Measurements from ENCODE around the gene KLF6.

The KLF6 gene

DNA sequence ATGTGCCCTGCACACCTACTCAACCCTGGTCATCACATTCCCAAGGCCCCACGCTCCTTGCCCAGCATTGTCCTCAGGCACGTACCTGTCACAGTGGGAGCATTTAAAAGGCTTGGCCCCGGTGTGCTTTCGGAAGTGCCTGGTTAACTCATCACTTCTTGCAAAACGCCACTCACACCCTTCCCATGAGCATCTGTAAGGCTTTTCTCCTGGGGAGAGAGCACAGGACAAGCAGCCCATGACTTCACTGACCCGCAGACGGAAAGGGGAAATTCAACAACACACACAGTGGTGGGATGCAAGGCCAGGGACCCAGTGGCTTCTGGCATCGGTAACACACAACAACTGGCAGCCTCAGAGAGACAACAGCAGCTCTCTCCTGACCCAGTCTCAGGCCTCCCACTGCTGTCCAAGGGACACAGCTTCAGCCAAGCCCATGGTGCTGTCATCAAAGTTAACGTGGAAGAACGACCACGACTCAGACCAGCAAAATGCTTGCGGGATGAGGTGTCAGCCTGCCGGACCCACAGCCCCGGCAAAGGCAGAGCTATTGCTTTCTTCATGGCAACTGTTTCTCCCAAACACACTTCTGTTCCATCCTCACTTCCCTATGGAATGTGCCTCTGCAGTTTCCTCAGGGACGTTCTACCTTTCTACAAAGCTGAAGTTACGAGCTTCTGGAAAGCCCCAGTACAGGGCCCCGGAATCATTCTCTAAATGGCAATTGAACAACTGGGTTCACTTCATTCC is 4.8 kb downstream of the KLF6 start:
- TF ChIP-seq, protein P1, sequence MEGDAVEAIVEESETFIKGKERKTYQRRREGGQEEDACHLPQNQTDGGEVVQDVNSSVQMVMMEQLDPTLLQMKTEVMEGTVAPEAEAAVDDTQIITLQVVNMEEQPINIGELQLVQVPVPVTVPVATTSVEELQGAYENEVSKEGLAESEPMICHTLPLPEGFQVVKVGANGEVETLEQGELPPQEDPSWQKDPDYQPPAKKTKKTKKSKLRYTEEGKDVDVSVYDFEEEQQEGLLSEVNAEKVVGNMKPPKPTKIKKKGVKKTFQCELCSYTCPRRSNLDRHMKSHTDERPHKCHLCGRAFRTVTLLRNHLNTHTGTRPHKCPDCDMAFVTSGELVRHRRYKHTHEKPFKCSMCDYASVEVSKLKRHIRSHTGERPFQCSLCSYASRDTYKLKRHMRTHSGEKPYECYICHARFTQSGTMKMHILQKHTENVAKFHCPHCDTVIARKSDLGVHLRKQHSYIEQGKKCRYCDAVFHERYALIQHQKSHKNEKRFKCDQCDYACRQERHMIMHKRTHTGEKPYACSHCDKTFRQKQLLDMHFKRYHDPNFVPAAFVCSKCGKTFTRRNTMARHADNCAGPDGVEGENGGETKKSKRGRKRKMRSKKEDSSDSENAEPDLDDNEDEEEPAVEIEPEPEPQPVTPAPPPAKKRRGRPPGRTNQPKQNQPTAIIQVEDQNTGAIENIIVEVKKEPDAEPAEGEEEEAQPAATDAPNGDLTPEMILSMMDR (IDR thresholded peaks at IDR 0.05; ENCODE audit: insufficient read depth, low read depth, low read length, missing control alignments): no peak
- no peak for DNase-seq (ENCODE audit: low read depth)
- H3K4me3 ChIP-seq (ENCODE audit: low read depth, low read length): peak overlapping the region; percentile 81

DNA sequence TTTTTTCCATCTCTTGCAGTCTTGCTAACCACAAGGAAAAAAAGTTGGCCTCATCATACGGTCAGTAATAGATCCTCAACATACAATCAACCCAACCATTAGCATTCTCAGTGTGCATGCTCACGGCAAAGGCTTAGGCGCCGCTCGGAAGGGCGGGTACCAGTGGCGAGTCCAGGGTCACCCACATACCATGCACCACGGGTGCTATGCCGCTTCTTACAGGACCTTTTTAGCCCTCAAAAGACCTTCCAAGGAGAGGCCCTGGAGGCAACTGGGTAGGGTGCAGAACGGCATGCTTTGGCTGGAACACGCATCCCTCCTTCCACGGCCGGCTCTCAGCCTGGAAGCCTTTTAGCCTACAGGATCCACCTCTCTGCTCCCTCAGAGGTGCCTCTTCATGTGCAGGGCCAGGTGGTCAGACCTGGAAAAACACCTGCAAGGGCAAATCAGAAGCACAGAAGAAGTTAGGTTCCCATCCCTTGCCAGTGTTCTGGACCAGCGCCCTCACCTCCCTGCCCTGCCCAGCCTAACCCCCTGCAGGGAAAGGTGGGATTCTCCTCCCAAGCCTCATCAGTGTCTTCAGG is 5.8 kb downstream of the KLF6 start:
- no peak for DNase-seq (ENCODE audit: low read depth)

DNA sequence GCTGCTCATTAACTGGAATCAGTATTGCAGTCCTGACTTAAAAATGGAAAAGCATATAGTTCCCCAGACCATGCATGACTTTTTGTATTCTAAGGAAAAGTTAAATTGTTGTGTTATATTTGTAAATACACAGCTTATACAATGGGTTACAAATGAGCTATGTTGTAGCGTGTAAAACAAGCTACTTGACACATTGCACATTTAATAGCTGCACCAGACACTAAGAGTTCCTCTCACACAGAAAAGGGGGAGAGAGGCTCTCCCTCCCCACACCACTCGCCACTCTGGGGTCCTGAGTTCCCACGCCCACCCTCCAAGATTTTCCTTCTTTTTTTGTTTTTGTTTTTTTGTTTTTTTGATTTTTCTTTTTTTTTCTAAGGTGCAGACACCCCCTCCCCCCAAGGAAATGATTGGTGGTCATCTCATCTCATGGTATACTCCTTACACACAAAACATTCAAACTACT is 6.3 kb downstream of the KLF6 start:
- DNase-seq (ENCODE audit: low read depth): no peak
- TF ChIP-seq, protein P1 (IDR thresholded peaks at IDR 0.05; ENCODE audit: insufficient read depth, low read depth, low read length, missing control alignments): no peak
- H3K4me3 ChIP-seq (ENCODE audit: low read depth, low read length): no peak overlapping the region

More for the DNA sequence above, 5.8 kb downstream of the KLF6 start:
- H3K4me3 ChIP-seq (ENCODE audit: low read depth, low read length): no peak overlapping the region
- TF ChIP-seq, protein P1 (IDR thresholded peaks at IDR 0.05; ENCODE audit: insufficient read depth, low read depth, low read length, missing control alignments): no peak

DNA sequence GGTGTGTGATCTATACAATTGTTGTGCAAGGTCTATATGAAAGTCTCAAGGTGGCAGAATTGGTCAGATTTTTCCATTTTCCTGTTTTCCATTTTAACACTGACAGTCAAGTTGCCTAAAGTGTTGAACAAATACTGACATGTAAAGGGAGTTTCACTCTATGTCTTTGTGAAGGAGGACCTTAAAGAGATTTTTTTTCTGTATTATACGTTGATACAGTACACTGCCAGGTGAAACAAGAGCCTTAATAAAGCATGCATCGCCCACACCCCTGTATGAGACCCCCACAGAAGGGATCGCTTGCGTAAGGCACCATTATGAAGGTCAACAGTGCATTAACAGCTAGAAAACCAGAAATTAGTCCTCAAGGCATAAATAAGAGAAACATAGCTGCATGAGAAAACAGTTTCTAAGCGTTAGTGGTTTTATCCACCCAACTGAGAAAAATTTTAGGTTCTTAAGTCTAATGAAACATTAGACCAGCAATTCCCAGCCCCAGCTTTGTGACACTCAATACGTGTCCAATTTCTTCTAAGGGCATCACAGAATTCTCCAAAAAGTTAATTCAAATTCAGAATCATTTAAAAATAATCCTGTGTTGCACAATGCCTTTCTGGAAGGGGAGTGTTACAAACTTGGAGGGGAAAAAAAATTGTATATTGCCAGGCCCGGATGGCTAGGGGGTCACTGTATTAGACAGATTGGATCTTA is 6.9 kb downstream of the KLF6 start:
- TF ChIP-seq, protein P1 (IDR thresholded peaks at IDR 0.05; ENCODE audit: insufficient read depth, low read depth, low read length, missing control alignments): no peak

DNA sequence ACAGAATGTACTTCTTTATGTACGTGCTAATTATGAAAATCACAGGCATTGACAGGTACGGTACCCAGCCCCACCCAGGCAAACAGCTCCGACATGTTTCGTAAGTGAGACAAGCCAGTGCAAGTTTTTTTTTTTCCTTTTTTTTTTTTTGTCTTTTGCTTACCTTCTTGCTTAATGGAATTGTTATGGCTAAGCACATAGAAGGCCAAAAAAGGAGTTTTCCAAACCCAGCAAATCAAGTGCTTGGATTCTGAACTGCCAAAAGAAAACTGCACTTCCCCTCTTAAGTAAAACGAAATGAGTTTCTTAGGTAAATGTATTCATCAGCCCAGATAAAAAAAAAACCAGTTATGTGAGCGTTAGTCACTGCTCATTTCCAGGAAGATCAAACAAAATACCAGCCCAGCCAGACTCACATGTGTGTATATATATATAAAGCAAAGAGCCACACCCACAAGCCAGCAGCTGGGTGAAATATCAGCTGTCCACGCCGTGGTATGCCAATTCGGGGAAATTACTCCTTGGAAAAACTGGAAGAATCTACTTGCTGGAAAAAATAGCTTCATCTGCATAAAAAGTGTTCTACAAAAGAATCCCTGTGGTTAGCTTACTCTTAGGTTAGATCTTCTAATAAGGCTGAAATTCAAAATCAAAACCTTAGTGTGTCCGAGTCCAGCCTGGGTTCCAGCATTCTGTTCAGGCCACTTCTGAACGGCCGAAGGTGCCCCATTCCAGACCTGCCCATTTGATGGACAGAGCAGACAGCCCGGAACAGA is 8.0 kb downstream of the KLF6 start:
- TF ChIP-seq, protein P1 (IDR thresholded peaks at IDR 0.05; ENCODE audit: insufficient read depth, low read depth, low read length, missing control alignments): no peak
- H3K4me3 ChIP-seq (ENCODE audit: low read depth, low read length): no peak overlapping the region
- DNase-seq (ENCODE audit: low read depth): no peak

More for the DNA sequence above, 6.9 kb downstream of the KLF6 start:
- no peak for DNase-seq (ENCODE audit: low read depth)
- H3K4me3 ChIP-seq (ENCODE audit: low read depth, low read length): no peak overlapping the region

DNA sequence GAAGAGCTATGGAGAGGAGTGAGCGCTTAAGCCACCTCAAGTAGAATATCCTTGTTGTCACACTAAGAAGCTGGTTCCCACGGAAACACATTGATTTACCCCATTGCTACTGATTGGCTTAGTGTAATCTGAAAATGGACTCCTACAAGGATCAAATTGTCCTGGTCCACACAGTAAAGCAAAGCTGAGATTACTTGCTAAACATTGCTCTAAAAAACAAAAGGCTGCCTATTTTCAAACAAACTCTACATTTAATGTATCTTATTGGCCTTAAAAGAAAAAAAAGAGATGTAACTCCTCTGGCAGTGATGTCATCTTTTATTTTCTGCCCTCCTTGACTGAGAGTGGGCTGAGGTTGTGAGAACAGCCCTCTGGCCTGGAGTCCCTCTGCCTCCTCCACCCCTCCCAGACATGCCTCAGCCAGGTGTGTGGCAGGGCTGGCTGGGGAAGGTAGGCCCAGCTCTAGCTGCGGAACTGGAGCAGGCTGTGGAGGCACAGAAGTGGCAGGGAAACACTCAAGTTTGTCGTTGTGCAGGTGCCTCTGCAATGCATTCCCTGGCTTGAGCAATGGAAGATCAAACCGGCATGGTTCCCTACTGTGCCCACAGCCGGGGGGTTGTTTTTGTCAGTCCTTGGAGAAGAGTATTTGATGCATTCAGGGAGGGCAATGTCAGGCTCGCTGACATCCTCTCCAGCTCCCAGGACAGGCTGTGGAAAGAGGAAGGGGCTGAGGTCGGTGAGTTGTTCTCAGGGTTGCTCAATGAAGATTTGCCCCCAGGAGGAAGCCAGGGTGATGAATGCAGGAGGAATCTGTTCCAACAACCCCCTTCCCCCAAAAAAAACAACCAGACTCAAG is 9.1 kb downstream of the KLF6 start:
- DNase-seq (ENCODE audit: low read depth): peak; percentile 26
- H3K4me3 ChIP-seq (ENCODE audit: low read depth, low read length): no peak overlapping the region
- TF ChIP-seq, protein P1 (IDR thresholded peaks at IDR 0.05; ENCODE audit: insufficient read depth, low read depth, low read length, missing control alignments): no peak

Measured in GM12865 (cell line).